Prostate gland (tissue), 2 donors: ENCODE measurements around the gene FMNL3. TPM values are rescaled to one million over a fixed set of nuclear protein-coding genes. Genes with fewer than 3 reads are reported as not detected.

Source experiments
- DNase-seq: peaks from one replicate; pipeline ENCODE4 v3.0.0-alpha.2; 2019; ENCODE audit warnings: low spot score
- H3K27ac ChIP-seq, 2 donors: fragments of 200-600 bp; sonication (generic); 2 replicates each; pipeline ENCODE4 v1.5.1; 2017 to 2019
- H3K27me3 ChIP-seq: fragments of 200-600 bp; sonication (generic); replicated peaks from 2 replicates; pipeline ENCODE4 v1.5.1; 2019; ENCODE audit not compliant: insufficient read depth
- H3K36me3 ChIP-seq, 2 donors: fragments of 200-600 bp; sonication (generic); 1 replicate in 1 of 2; 2 replicates in 1 of 2; pipeline versions ENCODE4 v1.5.1 to v1.8.1; 2017 to 2019
- H3K4me1 ChIP-seq: fragments of 200-600 bp; sonication (generic); replicated peaks from 2 replicates; pipeline ENCODE4 v1.5.1; 2019
- H3K4me3 ChIP-seq, 2 donors: fragments of 200-600 bp; sonication (generic); 2 replicates each; pipeline ENCODE4 v1.5.1; 2017 to 2019
- H3K9me3 ChIP-seq: fragments of 200-600 bp; sonication (generic); 2 replicates; pipeline ENCODE4 v1.5.1; 2017
- POLR2A ChIP-seq: fragments of 450-650 bp; IDR thresholded peaks from one replicate; pipeline ENCODE4 v1.6.1; 2016; ENCODE audit warnings: antibody characterized with exemption, mild to moderate bottlenecking
- POLR2AphosphoS5 ChIP-seq: sonication (generic); formaldehyde crosslinking; IDR thresholded peaks from one replicate; pipeline ENCODE4 v1.6.1; 2017; ENCODE audit warnings: antibody characterized with exemption
- WGBS: methylation state at CpG from one replicate; pipeline ENCODE4 v1.1.5; 2018; 5-methylcytosine and 5-hydroxymethylcytosine counted together
- intact Hi-C: fragments of 100-400 bp; cut with DNase I; formaldehyde crosslinking; loops from one replicate; pipeline ENCODE4 v1.14.2; 2022
- total RNA-seq, 2 donors: library from RNA; depleted of rRNA; stranded (reverse); fragments of >200 nt; gene quantifications; one replicate each; pipeline ENCODE4 v1.1.0, GENCODE V29; 2016
- TF ChIP-seq, protein P1 (sequence below), 4 experiments: fragments of 200-600 bp in 2 of 4; fragments of 450-650 bp in 2 of 4; sonication (generic) in 2 of 4; IDR thresholded peaks; 1 replicate in 3 of 4; 2 replicates in 1 of 4; pipeline ENCODE4 v1.5.1; 2016 to 2019; ENCODE audit warnings: antibody characterized with exemption in 4 of 4, mild to moderate bottlenecking in 2 of 4, moderate library complexity in 2 of 4

FMNL3 gene
- total RNA-seq, 2 donors from 2014 or later, result 4.5 to 52.9 TPM

DNA sequence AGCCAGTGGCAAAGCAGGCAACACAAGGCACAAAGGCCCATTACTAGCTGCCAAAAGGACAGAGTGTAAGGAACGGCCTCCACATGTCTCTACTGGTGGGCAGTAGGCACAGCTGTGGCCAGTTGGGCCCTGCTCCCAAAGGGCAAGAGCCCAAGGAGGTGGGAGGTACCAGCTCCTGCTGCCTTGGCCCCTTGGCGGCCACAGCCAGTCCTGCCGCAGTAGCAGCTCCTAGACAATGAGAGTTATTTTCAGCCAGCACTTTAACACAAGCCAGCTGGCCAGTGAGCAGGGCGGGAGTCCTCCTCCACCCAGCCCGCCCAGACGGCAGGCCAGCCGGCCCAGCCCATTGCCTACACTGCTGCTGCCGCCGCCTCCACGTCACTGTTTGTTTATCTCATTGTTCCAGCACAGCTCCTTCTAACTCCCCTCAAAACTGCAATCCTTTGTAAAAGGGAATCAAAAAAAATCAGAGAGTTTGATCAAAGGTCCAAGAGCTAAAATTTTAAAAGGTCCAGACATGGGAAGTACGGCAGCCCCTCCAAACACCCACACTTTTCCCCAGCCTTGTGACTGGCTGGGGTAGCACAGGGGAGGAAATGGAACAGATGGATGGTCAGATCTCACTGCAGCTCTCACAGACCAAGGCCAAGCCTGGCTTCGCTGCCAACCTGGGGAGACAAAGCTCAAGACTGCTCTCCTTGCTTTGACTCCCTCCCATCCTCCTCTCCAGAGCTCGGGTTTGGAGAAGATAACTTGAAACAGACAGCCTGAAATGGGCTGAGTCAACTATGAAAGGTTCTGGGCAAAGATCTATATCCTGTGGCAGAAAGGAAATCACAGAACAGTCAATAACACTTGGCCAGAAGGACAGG lies 33.5 kb downstream of the FMNL3 start:
- Histone ChIP-seq H3K4me3 (no peak overlapping the region), H3K27me3 (no peaks in the 10 kb centered on the region), H3K27ac (peak overlapping the region; percentile 80 to 86), H3K4me1 (peaks cover 22% of the 10 kb centered on the region), H3K9me3 (no peaks in the 10 kb centered on the region), H3K36me3 (no peaks in the 10 kb centered on the region)
- WGBS, result 9% methylated on average over 13 of the region's 13 CpGs
- peak; percentile 86 for DNase-seq
- TF ChIP-seq, protein P1, sequence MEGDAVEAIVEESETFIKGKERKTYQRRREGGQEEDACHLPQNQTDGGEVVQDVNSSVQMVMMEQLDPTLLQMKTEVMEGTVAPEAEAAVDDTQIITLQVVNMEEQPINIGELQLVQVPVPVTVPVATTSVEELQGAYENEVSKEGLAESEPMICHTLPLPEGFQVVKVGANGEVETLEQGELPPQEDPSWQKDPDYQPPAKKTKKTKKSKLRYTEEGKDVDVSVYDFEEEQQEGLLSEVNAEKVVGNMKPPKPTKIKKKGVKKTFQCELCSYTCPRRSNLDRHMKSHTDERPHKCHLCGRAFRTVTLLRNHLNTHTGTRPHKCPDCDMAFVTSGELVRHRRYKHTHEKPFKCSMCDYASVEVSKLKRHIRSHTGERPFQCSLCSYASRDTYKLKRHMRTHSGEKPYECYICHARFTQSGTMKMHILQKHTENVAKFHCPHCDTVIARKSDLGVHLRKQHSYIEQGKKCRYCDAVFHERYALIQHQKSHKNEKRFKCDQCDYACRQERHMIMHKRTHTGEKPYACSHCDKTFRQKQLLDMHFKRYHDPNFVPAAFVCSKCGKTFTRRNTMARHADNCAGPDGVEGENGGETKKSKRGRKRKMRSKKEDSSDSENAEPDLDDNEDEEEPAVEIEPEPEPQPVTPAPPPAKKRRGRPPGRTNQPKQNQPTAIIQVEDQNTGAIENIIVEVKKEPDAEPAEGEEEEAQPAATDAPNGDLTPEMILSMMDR (IDR thresholded peaks at IDR 0.05), result peak in 2 of 4 experiments; percentile 51 to 64
- TF ChIP-seq POLR2AphosphoS5 (peak; percentile 91), POLR2A (peak; percentile 69)
- intact Hi-C loops, result loop anchor here (1.0 to 2.0 kb wide), 2 partner anchors 27 to 33 kb away; partner anchors contain the start of gene FMNL3

DNA sequence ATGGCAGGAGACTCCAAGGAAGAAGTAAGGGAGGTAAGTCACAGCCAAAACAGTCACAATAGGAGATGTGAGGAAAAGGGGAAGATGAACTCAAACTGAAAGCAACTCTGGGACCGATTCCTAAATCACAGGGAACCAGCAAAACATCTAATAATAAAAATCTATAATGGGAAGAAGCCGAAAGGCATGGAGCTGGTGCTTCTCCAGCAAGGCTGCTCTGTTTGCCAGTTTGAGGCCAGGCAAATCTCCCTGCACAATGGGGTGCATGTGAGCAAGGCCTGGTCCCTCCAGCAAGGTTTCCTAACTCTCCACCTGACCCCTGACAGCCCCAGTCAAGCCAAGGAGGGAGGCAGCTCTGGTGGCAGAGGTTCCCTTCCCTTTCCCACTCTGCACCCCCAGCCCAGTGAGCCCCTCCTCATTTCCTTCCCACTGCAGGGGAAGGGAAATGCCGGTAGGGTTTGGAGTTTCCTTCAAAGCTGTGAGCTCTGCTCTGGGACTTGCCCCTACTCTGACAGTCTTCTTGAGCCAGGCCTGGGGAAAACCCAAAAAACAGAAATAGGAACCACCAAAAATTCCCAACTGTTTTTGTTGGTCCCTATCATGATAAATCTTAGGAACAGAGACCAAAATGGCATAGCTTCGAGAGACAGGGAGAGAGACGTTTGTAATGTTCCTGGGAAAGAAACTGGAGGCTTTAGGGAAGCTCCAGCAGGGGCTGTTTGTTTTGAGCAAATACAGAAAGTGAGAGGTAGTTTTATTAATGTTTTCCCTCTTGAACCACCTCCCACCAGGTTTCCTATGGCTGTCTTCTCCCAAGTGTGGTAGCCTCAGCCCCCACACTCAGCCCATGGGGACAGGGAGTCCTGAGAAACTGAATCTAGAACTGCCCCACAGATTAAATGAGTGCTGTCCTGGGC lies 34.6 kb downstream of the FMNL3 start:
- 27% methylated on average over 5 of the region's 5 CpGs for WGBS
- TF ChIP-seq, protein P1 (IDR thresholded peaks at IDR 0.05), result no peak
- TF ChIP-seq POLR2AphosphoS5, result no peak
- no peak for TF ChIP-seq POLR2A
- Histone ChIP-seq H3K27ac (peak overlapping the region; percentile 80 to 86), H3K27me3 (no peaks in the 10 kb centered on the region), H3K9me3 (no peaks in the 10 kb centered on the region), H3K36me3 (no peaks in the 10 kb centered on the region), H3K4me1 (peaks cover 22% of the 10 kb centered on the region), H3K4me3 (no peak overlapping the region)
- intact Hi-C loops, result loop anchor here (1.0 to 2.0 kb wide), 2 partner anchors 26 to 34 kb away; partner anchors contain the start of gene FMNL3
- no peak for DNase-seq

DNA sequence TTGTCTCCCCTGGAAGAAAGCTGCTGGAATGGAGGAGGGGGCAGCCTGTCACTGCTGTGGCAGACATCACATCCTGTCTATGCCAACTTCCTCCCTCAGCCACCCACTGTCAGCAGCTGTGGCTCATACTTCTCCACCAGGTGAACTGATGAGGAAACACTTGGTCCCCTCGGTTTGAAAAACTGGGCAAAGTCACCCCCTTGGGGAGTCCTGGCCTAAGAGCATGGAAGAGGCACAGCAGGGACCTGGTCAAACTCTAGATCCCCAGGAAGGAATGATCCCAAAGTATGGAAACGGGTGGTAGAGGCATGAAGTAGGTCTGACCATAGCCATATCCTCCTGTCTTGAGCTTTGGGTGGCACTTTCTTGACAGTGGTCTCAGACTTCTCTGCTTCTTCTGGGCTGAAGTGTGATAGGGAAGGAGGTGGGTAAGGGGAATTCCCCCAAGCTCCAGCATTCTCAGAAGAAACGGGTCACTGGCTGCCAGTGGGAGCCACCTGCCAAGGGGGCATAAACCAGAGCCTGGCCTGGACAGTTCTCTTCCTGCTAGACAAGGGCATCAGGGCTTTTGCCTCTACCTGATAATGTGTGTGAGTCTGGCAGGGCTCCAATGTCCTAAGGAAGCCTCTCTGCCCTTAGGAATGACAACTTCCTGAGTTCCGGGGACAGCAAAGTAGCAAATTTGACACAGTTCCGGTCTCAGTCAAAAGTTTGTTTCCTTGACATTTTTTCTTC lies 36.0 kb downstream of the FMNL3 start:
- TF ChIP-seq POLR2AphosphoS5, result no peak
- TF ChIP-seq, protein P1 (IDR thresholded peaks at IDR 0.05), result no peak
- TF ChIP-seq POLR2A, result no peak
- DNase-seq, result no peak
- 67% methylated on average over 5 of the region's 5 CpGs for WGBS
- peak overlapping the region; percentile 80 to 86 for H3K27ac ChIP-seq
- intact Hi-C loops, result no loop called here
- no peak overlapping the region for H3K4me3 ChIP-seq
- H3K27me3 ChIP-seq, result no peaks in the 10 kb centered on the region
- peaks cover 22% of the 10 kb centered on the region for H3K4me1 ChIP-seq
- H3K36me3 ChIP-seq, result no peaks in the 10 kb centered on the region
- H3K9me3 ChIP-seq, result no peaks in the 10 kb centered on the region

DNA sequence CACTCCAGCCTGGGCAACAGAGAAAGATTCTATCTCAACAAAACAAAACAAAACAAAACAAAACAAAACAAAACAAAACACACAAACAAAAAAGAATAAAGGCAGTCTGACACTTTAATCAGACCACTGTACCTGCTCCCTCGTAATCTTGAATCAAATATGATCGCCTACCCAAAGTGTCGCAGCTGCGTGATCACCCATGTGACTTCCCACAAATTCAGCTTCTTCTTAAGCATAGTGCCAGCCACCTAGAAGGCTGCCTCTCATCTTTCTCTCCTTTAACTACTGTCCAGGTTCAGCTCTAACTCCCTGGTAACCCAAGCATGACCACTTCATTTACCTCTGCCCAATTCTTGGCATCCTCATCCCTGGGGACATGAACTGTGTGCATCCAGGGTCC lies 37.4 kb downstream of the FMNL3 start:
- no peaks in the 10 kb centered on the region for H3K36me3 ChIP-seq
- WGBS, result 96% methylated on average over 4 of the region's 4 CpGs
- no peak for DNase-seq
- H3K4me3 ChIP-seq, result no peak overlapping the region
- H3K4me1 ChIP-seq, result peaks cover 22% of the 10 kb centered on the region
- no peaks in the 10 kb centered on the region for H3K9me3 ChIP-seq
- TF ChIP-seq, protein P1 (IDR thresholded peaks at IDR 0.05), result no peak
- TF ChIP-seq POLR2A (no peak), POLR2AphosphoS5 (no peak)
- H3K27ac ChIP-seq, result no peak overlapping the region
- H3K27me3 ChIP-seq, result no peaks in the 10 kb centered on the region
- intact Hi-C loops, result no loop called here
